NCI-H345 treated with DMSO at 0.1 percent for 48 hours (cell line): ENCODE measurements around the gene ADRM1.

Experiments used
- DNase-seq: peaks from one replicate; lab custom pipeline; 2025; ENCODE audit not compliant: unreplicated experiment; lab: John Stamatoyannopoulos, UW

Gene ADRM1

DNA sequence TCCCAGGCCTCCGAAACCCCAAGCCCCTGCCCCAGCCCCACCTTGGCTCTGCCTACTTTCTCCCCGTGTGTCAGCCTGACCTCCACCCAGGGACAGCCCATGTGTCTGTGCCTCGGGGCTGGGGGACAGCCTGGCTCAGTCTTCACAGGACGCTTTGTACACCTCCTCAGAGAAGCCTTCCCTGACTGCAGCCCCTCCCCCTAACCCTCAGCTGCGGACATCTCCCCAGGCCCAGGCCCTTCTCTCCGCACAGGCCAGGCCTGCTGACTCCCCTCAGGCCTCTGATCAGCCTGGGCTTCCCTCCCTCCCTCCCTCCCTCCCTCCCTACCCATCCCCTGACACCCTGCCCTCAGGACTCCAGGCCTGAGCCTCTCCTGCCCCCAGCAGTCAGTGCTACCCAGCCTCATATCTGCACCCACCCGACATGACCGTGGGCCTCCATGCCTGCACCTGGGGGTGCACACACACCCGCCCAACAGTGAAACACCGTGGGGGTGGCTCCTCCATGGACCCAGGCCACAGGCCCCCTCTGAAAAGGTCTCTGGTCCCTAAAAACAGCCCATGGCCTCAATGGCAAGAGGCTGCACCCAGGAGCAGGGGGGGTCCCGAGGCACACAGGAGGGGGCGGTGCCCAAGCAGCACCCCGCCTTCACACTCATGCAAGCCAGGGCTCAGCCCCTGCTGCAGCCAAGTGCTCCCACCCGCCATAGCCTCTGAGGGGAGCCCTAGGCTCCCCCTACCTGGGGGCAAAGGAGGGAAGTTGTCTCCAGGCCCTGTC is 51.4 kb downstream of the ADRM1 start:
- no peak for DNase-seq

- DNase-seq = peak; percentile 66
These were observed 52.1 kb downstream of the ADRM1 start for GRCh38 chr20:62354811-62355341.

GRCh38 chr20:62355516-62355877 is 52.7 kb downstream of the ADRM1 start:
- DNase-seq = no peak

DNA sequence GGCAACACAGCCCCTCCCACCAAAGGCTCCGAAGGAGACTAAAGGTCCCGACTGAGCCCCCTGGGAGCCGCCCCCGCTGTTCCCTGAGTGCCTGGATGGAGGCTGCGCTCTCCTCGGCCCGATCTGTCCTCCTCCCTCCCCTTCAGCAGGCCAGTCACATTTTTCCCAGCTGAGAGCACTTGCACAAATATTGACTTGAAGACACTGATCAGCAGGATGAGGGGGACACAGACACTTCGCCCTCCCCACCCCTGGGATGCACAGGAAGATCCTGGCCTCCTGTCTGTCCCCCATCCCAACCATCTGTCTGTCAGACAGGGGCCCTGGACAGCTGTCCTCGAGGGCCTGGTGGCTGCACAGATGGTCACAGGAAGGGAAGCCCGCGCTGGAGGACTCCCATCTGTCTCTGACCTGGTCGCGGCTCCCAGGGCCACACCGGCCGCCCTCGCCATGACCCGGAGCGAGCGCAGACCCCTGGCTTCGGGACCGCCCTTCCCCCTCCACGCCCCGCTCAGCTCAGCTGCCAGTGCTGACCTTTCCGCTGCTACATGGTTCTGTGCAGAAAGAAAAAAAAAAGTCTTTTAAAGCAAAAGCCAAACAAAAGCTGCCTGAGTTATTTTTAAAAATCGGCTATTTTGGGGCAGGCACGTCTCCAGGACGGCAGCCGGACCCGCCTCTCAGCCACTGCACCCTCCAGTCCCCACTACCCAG is 53.2 kb downstream of the ADRM1 start:
- no peak for DNase-seq

DNA sequence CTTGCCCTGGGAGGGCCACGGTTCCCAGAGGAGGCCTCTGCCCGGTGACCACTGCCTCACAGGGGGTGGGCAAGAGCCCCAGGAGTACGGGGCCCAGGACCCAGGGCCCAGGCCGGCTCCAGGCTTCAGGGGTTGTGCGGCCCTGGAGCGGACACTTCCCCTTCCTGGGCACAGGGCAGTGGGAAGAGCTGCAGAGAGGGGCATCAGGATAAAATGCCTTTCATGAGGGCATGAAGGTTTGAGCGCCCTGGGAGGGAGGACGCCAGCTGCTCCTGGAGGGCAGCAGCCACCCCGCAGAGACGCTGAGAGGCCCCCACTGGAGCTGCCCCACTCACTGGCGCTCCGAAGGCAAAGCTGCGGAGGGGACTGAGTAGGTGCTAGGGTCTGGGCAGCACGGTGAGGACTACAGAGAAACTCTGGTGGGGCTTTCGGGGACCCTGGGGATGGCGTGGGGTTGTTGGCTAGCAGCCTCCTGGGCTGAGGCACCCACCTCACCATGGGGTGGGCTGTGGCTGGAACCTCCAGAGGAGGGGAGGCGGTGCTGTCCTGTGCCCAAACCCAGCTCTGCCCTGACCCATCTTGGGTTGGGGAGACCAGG is 53.9 kb downstream of the ADRM1 start:
- DNase-seq = peak; percentile 51

DNA sequence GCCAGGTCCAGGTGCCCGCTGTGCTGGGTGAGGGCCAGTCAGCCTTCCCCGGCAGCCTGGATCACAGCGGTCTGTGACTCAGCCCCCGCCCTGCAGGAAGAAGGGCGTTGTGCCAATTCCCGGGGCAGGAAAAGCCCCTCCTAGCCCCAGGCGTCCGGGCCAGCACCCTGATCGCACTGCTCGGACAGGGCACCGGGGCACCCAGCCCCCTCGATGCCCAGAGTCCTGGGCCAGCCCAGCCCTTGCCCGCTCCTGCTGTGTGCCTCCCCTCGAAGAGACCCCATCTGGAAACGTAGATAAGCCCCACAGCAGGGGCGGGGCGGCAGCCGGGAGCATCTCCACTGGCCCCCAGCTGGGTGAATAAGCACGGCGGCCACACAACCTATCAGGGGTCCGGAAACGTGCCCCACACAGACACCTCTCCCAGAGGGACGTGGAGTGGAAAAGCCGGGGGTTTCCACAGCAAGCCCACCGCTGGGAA is 54.4 kb downstream of the ADRM1 start:
- DNase-seq = no peak

DNA sequence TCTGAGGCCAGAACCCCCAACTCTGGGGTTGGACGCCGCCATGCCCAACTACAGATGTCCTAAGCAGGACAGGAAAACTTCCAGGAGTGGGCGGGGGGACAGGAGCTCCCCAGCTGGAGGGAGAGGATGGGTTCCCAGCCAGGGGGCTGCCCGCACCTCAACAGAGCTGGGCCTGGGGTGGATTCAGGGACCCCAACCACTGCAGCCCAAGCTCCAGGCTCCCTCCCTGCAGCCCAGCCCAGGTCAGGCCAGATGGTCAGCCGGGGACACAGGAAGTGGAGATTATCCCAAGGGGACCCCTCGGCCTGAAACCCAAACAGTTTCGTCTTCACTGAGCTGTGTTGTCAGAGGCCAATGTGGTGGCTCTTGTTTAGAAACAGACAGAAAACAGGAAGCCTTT is 54.9 kb downstream of the ADRM1 start:
- DNase-seq = no peak
